NCI-H128 (cell line): ENCODE measurements around the gene ZDHHC12.

Source experiments
- DNase-seq: peaks from one replicate; lab custom pipeline; 2025; ENCODE audit not compliant: unreplicated experiment; lab: John Stamatoyannopoulos, UW

The ZDHHC12 gene

GRCh38 chr9:128688501-128689292 is 35.2 kb downstream of the ZDHHC12 start, which contains the start of gene SET:
TSS of gene SET (plus strand) at chr9:128689222. CDS start at chr9:128689583, 361 bp downstream.
- peak; percentile 94 for DNase-seq

DNA sequence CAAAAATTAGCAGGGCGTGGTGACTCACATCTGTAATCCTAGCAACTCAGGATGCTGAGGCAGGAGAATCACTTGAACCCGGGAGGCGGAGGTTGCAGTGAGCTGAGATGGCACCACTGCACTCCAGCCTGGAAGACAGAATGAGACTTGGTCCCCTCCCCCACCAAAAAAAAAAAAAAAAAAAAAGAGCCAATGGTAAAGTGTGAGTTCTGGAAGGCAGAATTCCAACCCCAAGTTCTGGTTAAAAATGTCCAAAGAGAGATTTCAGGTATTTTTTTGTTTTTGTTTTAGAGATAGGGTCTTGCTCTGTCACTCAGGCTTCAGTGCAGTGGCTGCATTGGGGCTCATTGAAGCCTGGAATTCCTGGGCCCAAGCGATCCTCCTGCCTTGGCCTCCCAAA is 36.5 kb downstream of the ZDHHC12 start:
- DNase-seq: no peak

GRCh38 chr9:128685636-128686489 is 38.1 kb downstream of the ZDHHC12 start:
- no peak for DNase-seq

- DNase-seq: no peak
Observed at GRCh38 chr9:128684325-128685199, 39.4 kb downstream of the ZDHHC12 start.

GRCh38 chr9:128684065-128684324 is 39.9 kb downstream of the ZDHHC12 start:
- DNase-seq: no peak

GRCh38 chr9:128683340-128684064 is 40.4 kb downstream of the ZDHHC12 start:
- no peak for DNase-seq

- no peak for DNase-seq
Observed at GRCh38 chr9:128677794-128678193, 46.1 kb downstream of the ZDHHC12 start.

DNA sequence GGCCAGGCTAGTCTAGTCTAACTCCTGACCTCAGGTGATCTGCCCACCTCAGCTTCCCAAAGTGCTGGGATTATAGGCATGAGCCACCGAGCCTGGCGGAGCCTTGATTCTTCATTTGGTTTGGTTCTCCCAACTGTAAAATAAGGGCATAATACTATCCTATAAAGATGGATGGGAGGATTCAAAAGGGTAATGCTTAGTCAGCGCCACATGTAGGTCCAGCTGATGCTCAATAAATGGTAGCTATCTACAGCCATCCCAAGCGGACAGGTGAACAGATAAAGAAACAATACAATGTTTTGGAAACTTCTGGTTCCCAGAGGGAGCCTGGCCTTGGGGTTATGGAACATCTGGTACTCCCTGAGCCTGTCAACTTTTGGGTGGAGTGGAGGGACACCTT is 48.5 kb downstream of the ZDHHC12 start:
- no peak for DNase-seq
